SK-N-SH treated with all-trans-retinoic acid at 6 μM for 48 hours (cell line): ENCODE results near the gene AQP10.

ENCODE experiments used
- ARNTL ChIP-seq: fragments of 450-650 bp; formaldehyde crosslinking; IDR thresholded peaks from 2 replicates; pipeline ENCODE4 v1.5.0; 2020; ENCODE audit warnings: low read depth, mild to moderate bottlenecking, moderate library complexity, borderline replicate concordance
- ESRRG ChIP-seq: fragments of 250-450 bp; sonication (Bioruptor Pico); IDR thresholded peaks from 2 replicates; pipeline ENCODE4 v1.6.1; 2021; ENCODE audit warnings: mild to moderate bottlenecking
- GLIS3 ChIP-seq: fragments of 250-450 bp; sonication (Bioruptor Pico); IDR thresholded peaks from 2 replicates; pipeline ENCODE4 v1.5.0; 2020; ENCODE audit warnings: mild to moderate bottlenecking, moderate library complexity
- OSR1 ChIP-seq: fragments of 250-450 bp; sonication (Bioruptor Pico); IDR thresholded peaks from 2 replicates; pipeline ENCODE4 v1.8.0; 2022; ENCODE audit warnings: moderate library complexity, mild to moderate bottlenecking, inconsistent platforms
- POU6F1 ChIP-seq: fragments of 250-450 bp; sonication (Bioruptor Pico); IDR thresholded peaks from 2 replicates; pipeline ENCODE4 v1.8.0; 2021; ENCODE audit warnings: low read depth, mild to moderate bottlenecking, moderate library complexity, borderline replicate concordance
- PPARA ChIP-seq: fragments of 250-450 bp; sonication (Bioruptor Pico); IDR thresholded peaks from 2 replicates; pipeline ENCODE4 v1.5.0; 2020; ENCODE audit warnings: mild to moderate bottlenecking, borderline replicate concordance
- SNAI2 ChIP-seq: fragments of 250-450 bp; sonication (Bioruptor Pico); IDR thresholded peaks from 2 replicates; pipeline ENCODE4 v1.5.0; 2020; ENCODE audit warnings: mild to moderate bottlenecking, moderate library complexity
- TSHZ2 ChIP-seq: fragments of 250-450 bp; sonication (Bioruptor Pico); IDR thresholded peaks from 2 replicates; pipeline ENCODE4 v1.5.0; 2020; ENCODE audit warnings: mild to moderate bottlenecking, moderate library complexity
- ZFP3 ChIP-seq: fragments of 250-450 bp; sonication (Bioruptor Pico); IDR thresholded peaks from 2 replicates; pipeline ENCODE4 v1.5.0; 2020; ENCODE audit warnings: mild to moderate bottlenecking, moderate library complexity
- ZFP30 ChIP-seq: fragments of 450-650 bp; formaldehyde crosslinking; IDR thresholded peaks from 2 replicates; pipeline ENCODE4 v1.5.0; 2022; ENCODE audit warnings: mild to moderate bottlenecking, moderate library complexity
- ZNF70 ChIP-seq: fragments of 450-650 bp; formaldehyde crosslinking; IDR thresholded peaks from 2 replicates; pipeline ENCODE4 v1.5.0; 2020; ENCODE audit warnings: mild to moderate bottlenecking, moderate library complexity
- ZNF8 ChIP-seq: fragments of 450-650 bp; formaldehyde crosslinking; IDR thresholded peaks from 2 replicates; pipeline ENCODE4 v1.5.0; 2020; ENCODE audit warnings: mild to moderate bottlenecking, moderate library complexity
- TF ChIP-seq, protein P1 (sequence below): fragments of 250-450 bp; sonication (Bioruptor Pico); IDR thresholded peaks from 2 replicates; pipeline ENCODE4 v1.8.0; 2020; ENCODE audit warnings: mild to moderate bottlenecking, moderate library complexity, borderline replicate concordance

GRCh38 chr1:154328318-154329151 lies 7.6 kb downstream of the AQP10 start:
- TF ChIP-seq ZFP3 (CRISPR knock-in tag), result no peak
- no peak for TF ChIP-seq PPARA
- TF ChIP-seq ZNF8 (CRISPR knock-in tag), result no peak
- no peak for TF ChIP-seq ARNTL
- no peak for TF ChIP-seq GLIS3 (CRISPR knock-in tag)
- TF ChIP-seq ZNF70 (CRISPR knock-in tag), result no peak
- TF ChIP-seq ZFP30 (CRISPR knock-in tag), result no peak
- TF ChIP-seq POU6F1 (CRISPR knock-in tag), result no peak
- TF ChIP-seq, protein P1, sequence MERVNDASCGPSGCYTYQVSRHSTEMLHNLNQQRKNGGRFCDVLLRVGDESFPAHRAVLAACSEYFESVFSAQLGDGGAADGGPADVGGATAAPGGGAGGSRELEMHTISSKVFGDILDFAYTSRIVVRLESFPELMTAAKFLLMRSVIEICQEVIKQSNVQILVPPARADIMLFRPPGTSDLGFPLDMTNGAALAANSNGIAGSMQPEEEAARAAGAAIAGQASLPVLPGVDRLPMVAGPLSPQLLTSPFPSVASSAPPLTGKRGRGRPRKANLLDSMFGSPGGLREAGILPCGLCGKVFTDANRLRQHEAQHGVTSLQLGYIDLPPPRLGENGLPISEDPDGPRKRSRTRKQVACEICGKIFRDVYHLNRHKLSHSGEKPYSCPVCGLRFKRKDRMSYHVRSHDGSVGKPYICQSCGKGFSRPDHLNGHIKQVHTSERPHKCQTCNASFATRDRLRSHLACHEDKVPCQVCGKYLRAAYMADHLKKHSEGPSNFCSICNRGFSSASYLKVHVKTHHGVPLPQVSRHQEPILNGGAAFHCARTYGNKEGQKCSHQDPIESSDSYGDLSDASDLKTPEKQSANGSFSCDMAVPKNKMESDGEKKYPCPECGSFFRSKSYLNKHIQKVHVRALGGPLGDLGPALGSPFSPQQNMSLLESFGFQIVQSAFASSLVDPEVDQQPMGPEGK (CRISPR knock-in tag), result no peak
- no peak for TF ChIP-seq SNAI2
- no peak for TF ChIP-seq TSHZ2
- TF ChIP-seq ESRRG (CRISPR knock-in tag), result no peak
- TF ChIP-seq OSR1 (CRISPR knock-in tag), result no peak
